NCI-H748 (cell line): ENCODE results near the gene ERI2.
A peak's percentile ranks its signal among the peaks of the same experiment; 100 is the strongest.
"Not testable (repeated sequence)": the region's sequence is repeated elsewhere in the genome, so short reads cannot be mapped to it uniquely, and the experiment has no call there.

ENCODE experiments used
- DNase-seq: peaks from one replicate; lab custom pipeline; 2025; ENCODE audit not compliant: unreplicated experiment; lab: John Stamatoyannopoulos, UW

Gene ERI2

DNA sequence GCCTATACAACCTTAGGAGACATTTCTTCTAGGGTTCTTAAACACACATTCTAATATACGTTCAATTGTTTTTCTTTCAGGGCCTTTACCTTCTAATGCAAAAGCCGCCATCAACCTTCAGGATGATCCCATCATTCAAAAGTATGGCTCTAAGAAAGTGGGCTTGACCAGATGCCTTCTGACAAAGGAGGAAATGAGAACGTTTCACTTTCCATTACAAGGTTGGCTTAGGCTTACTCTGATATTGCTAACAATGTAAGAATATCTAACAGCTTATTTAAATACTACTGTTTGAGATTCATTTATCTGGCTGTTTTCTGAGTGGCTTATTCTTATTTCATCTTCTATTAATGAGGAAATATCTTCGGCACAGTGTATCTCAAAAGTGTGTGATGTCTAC, 15.4 kb upstream of the ERI2 start:
- no peak for DNase-seq

DNA sequence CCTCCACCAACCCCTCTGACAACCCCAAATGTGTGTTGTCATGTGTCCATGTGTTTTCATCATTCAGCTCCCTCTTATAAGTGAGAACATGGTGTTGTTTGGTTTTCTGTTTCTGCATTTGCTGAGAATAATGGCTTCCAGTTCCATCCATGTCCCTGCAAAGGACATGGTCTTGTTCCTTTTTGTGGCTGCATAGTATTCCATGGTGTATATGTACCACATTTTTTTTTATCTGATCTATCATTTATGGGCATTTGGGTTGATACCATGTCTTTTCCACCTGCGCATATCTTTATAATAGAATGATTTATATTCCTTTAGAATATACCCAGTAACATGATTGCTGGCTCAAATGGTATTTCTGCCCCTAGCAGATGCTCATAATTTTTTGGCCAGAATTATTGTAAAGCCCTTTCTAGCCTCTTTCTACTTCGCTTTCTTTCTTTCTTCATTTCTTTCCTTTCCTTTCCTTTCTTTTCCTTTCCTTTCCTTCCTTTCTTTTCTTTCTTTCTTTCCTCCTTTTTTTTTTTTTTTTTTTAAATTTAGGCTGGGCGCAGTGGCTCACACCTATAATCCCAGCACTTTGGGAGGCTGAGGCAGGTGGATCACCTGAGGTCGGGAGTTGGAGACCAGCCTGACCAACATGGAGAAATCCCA, 12.8 kb upstream of the ERI2 start:
- DNase-seq, result no peak

DNA sequence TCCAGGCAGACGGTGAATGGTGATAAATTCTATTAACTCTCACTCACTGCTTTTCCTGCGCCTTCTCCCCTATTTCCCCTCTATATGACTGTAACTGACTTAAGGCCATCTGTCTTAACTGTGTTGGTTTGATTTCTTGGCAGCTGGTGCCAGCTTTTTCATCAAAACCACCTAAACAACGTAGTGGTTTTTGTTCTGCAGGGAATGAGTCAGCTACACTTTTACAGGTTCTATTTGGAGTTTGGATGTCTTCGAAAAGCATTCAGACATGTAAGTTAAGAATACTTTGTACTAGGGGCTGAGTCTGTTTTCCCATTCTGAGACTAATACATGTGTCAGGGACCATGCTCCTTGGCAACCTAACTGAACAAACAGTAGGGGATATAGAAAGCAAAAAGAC, 8.5 kb upstream of the ERI2 start:
- no peak for DNase-seq

- DNase-seq, result no peak
These were observed 6.2 kb upstream of the ERI2 start for GRCh38 chr16:20812510-20812909.

DNA sequence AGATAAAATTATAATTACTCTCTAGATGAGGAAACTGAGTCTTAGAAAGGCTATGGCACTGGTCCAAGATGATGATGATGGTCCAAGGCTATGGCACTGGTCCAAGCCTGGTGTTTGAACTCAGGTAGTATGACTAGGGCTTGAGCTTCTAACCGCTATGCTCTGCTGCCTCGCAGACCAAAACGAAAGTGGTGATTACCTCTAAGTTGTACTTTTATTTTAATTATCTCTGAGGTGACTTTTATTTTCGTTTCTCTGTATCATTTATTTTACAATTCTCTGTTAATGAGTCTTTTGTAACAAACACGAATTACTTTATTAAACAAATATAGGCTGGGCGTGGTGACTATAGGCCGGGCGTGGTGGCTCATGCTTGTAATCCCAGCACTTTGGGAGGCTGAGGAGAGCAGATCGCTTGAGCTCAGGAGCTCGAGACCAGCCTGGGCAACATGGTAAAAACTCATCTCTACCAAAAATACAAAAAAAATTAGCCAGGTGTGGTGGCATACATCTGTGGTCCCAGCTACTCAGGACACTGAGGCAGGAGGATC, 5.7 kb upstream of the ERI2 start:
- no peak for DNase-seq

- no peak for DNase-seq
These were observed 1.6 kb upstream of the ERI2 start for GRCh38 chr16:20807862-20808261.

DNA sequence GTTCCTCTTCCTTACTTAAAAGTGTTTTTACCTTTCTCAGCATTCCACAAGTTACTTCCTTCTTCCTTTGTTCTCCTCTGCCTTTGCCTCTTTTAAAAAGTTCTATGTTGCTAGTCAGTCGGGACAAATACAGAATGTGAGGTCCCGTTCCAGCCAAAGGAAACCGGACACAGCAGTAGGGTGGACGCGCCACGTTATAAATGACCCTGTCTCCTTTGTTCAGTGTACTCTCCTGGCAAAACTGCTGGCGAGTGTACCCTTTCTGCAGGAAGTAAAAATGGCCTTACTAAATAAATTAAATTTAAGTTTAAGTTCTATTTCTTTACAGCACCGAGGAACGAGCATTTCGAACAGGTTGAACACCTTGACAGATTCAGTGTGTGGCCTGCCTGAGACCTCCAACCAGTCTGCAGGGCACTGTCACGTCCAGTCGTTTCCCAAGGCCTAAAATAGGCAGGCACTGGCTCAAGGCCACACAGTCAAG, 546 bp downstream of the ERI2 start:
- not testable (repeated sequence) for DNase-seq

DNA sequence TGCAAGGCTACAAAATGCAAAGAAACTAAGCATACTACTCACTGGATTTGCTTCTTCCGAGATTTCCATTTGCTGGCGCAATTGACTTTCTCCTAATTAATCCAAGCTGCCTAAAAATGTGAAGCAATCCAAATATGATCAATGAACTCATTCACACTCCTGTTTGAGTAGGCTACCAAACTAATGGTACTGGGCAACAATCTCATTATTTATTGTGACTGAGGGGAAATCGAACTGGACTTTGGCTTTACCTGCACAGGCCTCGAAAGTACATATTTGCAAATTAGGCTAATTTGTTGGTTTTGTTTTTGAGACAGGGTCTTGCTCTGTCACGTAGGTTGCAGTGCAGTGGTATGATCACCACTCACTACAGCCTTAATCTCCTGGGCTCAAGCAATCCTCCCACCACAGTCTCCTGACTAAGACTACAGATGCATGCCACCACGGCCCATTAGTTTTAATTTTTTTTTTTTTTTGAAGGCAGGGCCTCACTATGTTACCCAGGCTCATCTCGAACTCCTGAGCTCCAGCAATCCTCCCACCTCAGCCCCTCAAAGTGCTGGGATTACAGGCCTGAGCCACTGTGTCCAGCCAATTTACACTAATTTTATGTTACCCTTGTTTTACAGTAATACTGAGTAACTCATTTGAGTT, 2.6 kb downstream of the ERI2 start:
- no peak for DNase-seq

DNA sequence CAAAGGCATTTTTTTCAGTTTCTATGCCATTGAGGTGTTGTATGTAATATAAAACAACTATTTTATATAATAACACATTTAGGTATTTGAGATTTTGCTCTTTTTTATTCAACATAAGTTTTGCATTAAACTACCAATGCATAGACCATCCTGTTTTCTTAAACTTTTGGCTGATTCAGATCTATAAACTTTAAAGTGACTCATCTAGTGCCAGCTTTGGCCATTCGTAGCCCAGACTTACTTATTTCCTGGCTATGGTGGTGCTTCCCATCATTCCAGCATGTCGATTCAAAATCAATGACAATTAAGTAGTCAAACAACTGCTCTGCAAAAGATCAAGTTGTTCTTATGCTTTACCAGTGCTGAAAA, 3.1 kb downstream of the ERI2 start:
- DNase-seq, result no peak

DNA sequence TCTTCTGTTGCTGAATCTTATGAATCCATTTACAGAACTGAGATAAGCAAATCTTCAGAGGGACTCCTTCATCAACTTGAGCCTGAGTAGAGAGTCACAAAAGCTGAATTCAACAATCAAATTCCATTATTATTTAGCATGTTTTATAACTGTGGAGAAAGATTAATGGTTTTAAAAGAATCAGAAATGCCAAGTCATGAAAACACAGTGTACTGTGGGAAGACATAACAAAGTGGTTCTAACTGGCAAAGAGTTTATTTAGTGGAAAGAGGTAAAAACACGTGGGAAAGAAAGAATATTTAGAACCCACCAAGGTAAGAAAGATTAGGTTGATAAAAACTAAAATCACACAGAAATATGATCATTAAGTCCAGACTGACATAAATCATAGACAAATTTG, 5.0 kb downstream of the ERI2 start:
- no peak for DNase-seq

DNA sequence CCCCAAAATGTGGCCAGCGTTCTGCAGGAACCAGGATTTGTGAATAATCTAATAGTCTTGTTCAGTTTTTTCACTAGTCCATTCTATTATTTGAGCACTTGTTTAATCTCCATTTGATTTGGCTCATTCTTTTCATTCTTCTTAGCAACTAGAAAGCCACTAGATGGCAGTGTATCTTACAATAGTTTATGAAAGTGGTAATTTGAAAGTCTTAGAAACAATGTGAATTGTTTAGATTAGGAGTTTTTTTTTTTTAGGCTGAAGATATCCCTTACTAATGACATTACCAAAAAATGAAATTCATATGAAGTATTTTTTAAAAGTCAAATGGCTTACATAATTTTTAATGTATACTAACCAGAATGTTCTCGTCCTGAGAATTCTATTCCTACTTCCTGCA, 6.7 kb downstream of the ERI2 start:
- no peak for DNase-seq

GRCh38 chr16:20798364-20798763, 7.9 kb downstream of the ERI2 start:
- DNase-seq, result no peak

DNA sequence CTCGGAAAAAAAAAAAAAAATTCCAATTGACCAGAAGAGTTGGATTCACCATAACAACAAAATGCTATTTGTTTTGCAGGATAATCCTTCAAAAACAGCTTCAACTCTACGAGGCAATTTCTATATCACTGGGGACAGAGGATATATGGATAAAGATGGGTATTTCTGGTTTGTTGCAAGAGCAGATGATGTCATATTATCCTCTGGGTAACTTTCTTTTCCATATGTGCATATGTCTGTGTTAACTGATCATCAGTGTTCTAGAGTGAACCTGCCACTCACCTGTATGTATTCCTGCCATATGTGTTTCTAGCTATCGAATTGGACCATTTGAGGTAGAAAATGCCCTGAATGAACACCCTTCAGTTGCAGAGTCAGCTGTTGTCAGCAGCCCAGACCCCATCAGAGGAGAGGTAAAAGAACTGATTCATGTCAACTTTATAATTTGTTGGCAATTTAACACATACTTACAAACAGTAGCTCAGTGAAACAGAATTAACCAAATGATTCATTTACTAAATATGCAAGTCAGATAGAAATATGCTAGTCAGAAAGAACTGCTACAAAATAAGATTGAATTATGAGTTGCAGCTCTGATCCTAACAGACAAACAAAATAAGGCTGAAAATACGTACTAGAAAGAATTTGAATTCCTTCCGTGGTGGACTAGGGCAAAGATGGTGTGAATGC, 14.2 kb downstream of the ERI2 start:
- DNase-seq, result no peak

- no peak for DNase-seq
These were observed 17.1 kb downstream of the ERI2 start for GRCh38 chr16:20789130-20789529.

GRCh38 chr16:20784204-20784603, 22.1 kb downstream of the ERI2 start:
- DNase-seq, result no peak

GRCh38 chr16:20782470-20782869, 23.8 kb downstream of the ERI2 start:
- DNase-seq, result no peak

DNA sequence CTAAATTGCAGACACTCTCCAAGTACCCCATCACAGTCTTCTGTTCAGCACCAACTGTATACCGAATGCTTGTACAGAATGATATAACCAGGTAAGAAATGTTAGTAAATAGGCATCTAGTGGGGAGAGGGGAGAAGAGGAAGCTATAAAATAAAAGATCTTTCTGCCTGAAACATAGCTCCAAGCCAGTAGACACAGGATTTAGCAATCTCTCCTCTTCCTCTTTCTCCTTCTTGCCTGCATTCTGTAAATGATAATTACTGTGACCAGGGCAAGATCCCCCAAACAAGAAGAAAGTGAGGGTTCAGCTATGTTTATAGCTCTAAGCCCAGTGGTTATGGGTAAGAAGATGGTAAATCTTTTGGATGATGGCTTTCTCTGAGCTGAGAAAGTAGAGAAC, 24.6 kb downstream of the ERI2 start:
- DNase-seq, result no peak

DNA sequence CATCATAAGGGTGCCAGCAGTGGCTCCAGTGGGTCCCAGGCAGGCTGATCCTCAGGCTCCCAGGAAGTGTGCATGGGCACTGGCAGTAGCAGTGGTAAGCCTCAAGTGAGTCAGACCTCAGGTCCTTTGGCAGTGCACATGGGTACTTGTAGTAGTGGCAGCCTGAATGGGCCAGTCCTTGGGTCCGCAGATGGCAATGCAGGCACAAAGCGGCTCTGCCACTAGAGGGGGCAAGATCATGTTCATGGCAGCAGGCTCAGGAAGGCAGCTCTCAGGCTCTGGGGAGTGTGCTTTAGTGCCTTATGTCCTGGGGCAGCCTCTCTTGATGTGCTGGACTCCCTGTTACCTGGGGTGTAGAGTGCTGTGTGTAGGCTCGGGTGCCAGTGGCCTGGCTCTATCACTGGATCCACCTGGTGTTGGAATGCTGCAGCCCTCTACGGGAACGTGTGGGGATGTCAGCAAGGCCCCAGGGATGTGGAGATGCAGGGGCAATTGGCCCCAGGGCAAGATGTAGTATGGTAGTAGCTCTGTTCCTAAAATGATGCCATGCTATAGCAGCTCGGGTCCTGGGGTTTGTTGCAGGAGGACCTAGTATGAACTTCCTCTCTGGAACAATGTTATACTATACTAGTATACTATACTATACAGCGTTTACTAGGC, 31.4 kb downstream of the ERI2 start:
- peak; percentile 54 for DNase-seq

GRCh38 chr16:20773679-20774078, 32.6 kb downstream of the ERI2 start:
- no peak for DNase-seq

GRCh38 chr16:20768818-20769217, 37.5 kb downstream of the ERI2 start:
- no peak for DNase-seq

DNA sequence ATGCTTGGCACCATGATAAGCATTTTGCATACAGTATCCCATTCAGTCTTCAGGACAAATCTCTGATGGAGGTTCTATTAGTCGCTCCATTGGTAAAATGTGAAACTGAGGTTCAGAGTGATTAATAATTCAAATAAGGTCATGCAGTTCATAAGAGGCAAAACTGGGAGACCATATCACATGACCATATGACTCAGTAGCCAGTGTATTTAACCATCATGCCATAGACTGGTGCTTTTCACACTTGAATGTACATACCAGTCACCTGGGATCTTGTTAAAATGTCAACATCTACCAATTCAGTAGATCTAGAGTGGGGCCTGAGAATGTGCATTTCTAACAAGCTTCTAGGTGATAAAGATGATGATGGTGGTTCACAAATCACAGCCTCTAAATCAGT, 38.2 kb downstream of the ERI2 start:
- DNase-seq, result no peak

DNA sequence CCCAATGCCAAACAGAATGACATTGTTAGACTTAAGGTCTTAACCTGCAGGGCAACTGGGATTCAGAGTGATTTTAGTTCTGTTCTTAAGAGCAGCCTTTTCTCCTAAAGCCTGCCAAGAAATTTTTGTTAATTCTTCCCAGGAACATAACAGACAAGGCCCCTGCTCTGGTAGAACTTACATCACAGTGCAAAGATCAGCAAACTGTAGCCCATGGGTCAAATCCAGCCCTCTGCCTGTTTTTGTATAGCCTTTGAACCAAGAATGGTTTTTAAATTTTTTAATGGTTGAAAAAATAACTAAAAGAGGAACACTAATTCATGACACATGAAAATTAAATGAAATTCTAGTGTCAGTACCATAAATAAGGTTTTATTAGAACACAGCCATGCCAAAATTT, 38.7 kb downstream of the ERI2 start:
- DNase-seq, result no peak
